GM23338 (cell line): ENCODE measurements around the gene ZFYVE26. TPM values are rescaled to one million over a fixed set of nuclear protein-coding genes. Genes with fewer than 3 reads are reported as not detected.
"Not testable (repeated sequence)": the region's sequence is repeated elsewhere in the genome, so short reads cannot be mapped to it uniquely, and the experiment has no call there.

Source experiments
- ATAC-seq: fragments of 200-7000 bp; cut with Tn5 transposase; 3 replicates; pipeline ENCODE4 v1.9.1; 2020
- DNase-seq: peaks from one replicate; pipeline ENCODE4 v3.0.0-alpha.2; 2015; ENCODE audit warnings: low spot score
- H2AFZ ChIP-seq: fragments of 200-600 bp; sonication (generic); 2 replicates; pipeline ENCODE4 v1.8.0; 2016; ENCODE audit warnings: antibody characterized with exemption, mild to moderate bottlenecking, moderate library complexity
- H3F3A ChIP-seq: fragments of 200-600 bp; sonication (generic); replicated peaks from 2 replicates; pipeline ENCODE4 v1.8.0; 2017; ENCODE audit warnings: antibody characterized with exemption, mixed run types, low read depth
- H3K27ac ChIP-seq: fragments of 200-600 bp; sonication (generic); 2 replicates; pipeline ENCODE4 v1.6.1; 2016; ENCODE audit warnings: low read depth
- H3K27me3 ChIP-seq: fragments of 200-600 bp; sonication (generic); 2 replicates; pipeline ENCODE4 v1.8.0; 2016; ENCODE audit warnings: mild to moderate bottlenecking, mixed run types, moderate library complexity; ENCODE audit not compliant: insufficient read depth
- H3K36me3 ChIP-seq: fragments of 200-600 bp; sonication (generic); 2 replicates; pipeline ENCODE4 v1.8.0; 2016; ENCODE audit warnings: mild to moderate bottlenecking; ENCODE audit not compliant: insufficient read depth
- H3K4me1 ChIP-seq: fragments of 200-600 bp; sonication (generic); 2 replicates; pipeline ENCODE4 v1.8.0; 2016; ENCODE audit warnings: mild to moderate bottlenecking, moderate library complexity; ENCODE audit not compliant: insufficient read depth
- H3K4me2 ChIP-seq: fragments of 200-600 bp; sonication (generic); 2 replicates; pipeline ENCODE4 v1.7.1; 2017; ENCODE audit warnings: mixed run types
- H3K4me3 ChIP-seq: fragments of 200-600 bp; sonication (generic); 2 replicates; pipeline ENCODE4 v1.6.1; 2016; ENCODE audit warnings: mixed run types
- H3K79me2 ChIP-seq: fragments of 200-600 bp; sonication (generic); replicated peaks from 2 replicates; pipeline ENCODE4 v1.8.0; 2017; ENCODE audit warnings: mild to moderate bottlenecking; ENCODE audit not compliant: insufficient read depth
- H3K9me2 ChIP-seq: fragments of 200-600 bp; sonication (generic); 2 replicates; pipeline ENCODE4 v1.8.0; 2017; ENCODE audit not compliant: insufficient read depth
- H4K20me1 ChIP-seq: fragments of 200-600 bp; sonication (generic); replicated peaks from 2 replicates; pipeline ENCODE4 v1.8.0; 2017; ENCODE audit warnings: mild to moderate bottlenecking; ENCODE audit not compliant: insufficient read depth
- H3K27ac Mint-ChIP-seq: 2 replicates; pipeline ENCODE4 v1.8.0; 2020; ENCODE audit warnings: inconsistent platforms, mild to moderate bottlenecking, moderate library complexity, mixed read lengths
- H3K27me3 Mint-ChIP-seq: 3 replicates; pipeline ENCODE4 v1.8.0; 2022; ENCODE audit warnings: low read depth, mild to moderate bottlenecking, moderate library complexity, mixed read lengths, inconsistent platforms; ENCODE audit not compliant: insufficient read depth, poor library complexity
- H3K36me3 Mint-ChIP-seq: 3 replicates; pipeline ENCODE4 v1.8.0; 2021; ENCODE audit warnings: low read depth, mild to moderate bottlenecking, inconsistent platforms, moderate library complexity, mixed read lengths
- H3K4me1 Mint-ChIP-seq: 3 replicates; pipeline ENCODE4 v1.8.0; 2020; ENCODE audit warnings: mild to moderate bottlenecking, inconsistent platforms, mixed read lengths
- H3K4me3 Mint-ChIP-seq: 3 replicates; pipeline ENCODE4 v1.8.0; 2021; ENCODE audit warnings: moderate library complexity, mild to moderate bottlenecking, inconsistent platforms, mixed read lengths
- H3K9me3 Mint-ChIP-seq: 3 replicates; pipeline ENCODE4 v1.8.0; 2020; ENCODE audit warnings: moderate library complexity, mild to moderate bottlenecking, inconsistent platforms, mixed read lengths
- CREB1 ChIP-seq: fragments of 250-450 bp; sonication (Bioruptor Pico); IDR thresholded peaks from 2 replicates; pipeline ENCODE4 v1.5.0; 2020; ENCODE audit warnings: low read depth, mild to moderate bottlenecking, moderate library complexity
- EZH2phosphoT487 ChIP-seq: fragments of 200-600 bp; sonication (generic); IDR thresholded peaks from one replicate; pipeline ENCODE4 v1.8.1; 2018; ENCODE audit warnings: antibody characterized with exemption; ENCODE audit not compliant: unreplicated experiment
- JUNB ChIP-seq: IDR thresholded peaks from one replicate; pipeline ENCODE4 v1.6.1; 2016; ENCODE audit warnings: antibody characterized with exemption; ENCODE audit not compliant: unreplicated experiment
- POLR2AphosphoS5 ChIP-seq: IDR thresholded peaks from 2 replicates; pipeline ENCODE4 v1.6.1; 2016; ENCODE audit warnings: antibody characterized with exemption, low read depth
- STAT1 ChIP-seq: IDR thresholded peaks from one replicate; pipeline ENCODE4 v1.6.1; 2016; ENCODE audit warnings: antibody characterized with exemption; ENCODE audit not compliant: unreplicated experiment
- ZNF114 ChIP-seq: fragments of 250-450 bp; sonication (Bioruptor Pico); IDR thresholded peaks from 2 replicates; pipeline ENCODE4 v1.5.0; 2020; ENCODE audit warnings: mild to moderate bottlenecking, moderate library complexity
- polyA plus RNA-seq: library from polyadenylated mRNA; unstranded; fragments of >200 nt; fragmentation: Nextera tagmentation; extraction: Ambion mirVana; gene quantifications from 2 replicates; pipeline ENCODE4 v1.2.1, GENCODE V29; 2016
- total RNA-seq: library from RNA; depleted of rRNA; stranded (reverse); fragments of >200 nt; shearing (Covaris generic); gene quantifications from 2 replicates; pipeline ENCODE4 v1.2.3, GENCODE V29; 2014
- TF ChIP-seq, protein P1 (sequence below): IDR thresholded peaks from one replicate; pipeline ENCODE4 v1.6.1; 2018; ENCODE audit warnings: antibody characterized with exemption; ENCODE audit not compliant: unreplicated experiment

Gene ZFYVE26
- total and polyA plus RNA-seq, 2 experiments from 2014 or later = 5.6 to 36.0 TPM

DNA sequence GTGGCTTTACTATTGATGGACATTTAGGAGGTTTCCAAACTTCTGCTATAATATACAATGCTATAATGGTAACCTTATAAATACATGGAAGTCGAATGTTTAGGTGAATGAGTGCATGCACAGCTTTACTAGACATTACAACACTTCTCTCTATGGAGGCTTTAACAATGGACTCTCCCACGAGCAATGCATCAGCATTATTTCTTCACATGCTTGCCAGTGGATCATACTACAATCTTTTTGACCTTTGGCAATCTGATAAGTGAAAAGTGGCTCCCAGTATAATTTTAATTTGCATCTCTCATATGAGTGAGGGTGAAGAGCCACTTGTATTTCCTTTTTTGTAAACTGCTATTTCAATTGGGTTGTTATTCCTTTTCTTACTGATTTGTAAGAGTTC, 96.5 kb downstream of the ZFYVE26 start (continued):
- TF ChIP-seq, protein P1, sequence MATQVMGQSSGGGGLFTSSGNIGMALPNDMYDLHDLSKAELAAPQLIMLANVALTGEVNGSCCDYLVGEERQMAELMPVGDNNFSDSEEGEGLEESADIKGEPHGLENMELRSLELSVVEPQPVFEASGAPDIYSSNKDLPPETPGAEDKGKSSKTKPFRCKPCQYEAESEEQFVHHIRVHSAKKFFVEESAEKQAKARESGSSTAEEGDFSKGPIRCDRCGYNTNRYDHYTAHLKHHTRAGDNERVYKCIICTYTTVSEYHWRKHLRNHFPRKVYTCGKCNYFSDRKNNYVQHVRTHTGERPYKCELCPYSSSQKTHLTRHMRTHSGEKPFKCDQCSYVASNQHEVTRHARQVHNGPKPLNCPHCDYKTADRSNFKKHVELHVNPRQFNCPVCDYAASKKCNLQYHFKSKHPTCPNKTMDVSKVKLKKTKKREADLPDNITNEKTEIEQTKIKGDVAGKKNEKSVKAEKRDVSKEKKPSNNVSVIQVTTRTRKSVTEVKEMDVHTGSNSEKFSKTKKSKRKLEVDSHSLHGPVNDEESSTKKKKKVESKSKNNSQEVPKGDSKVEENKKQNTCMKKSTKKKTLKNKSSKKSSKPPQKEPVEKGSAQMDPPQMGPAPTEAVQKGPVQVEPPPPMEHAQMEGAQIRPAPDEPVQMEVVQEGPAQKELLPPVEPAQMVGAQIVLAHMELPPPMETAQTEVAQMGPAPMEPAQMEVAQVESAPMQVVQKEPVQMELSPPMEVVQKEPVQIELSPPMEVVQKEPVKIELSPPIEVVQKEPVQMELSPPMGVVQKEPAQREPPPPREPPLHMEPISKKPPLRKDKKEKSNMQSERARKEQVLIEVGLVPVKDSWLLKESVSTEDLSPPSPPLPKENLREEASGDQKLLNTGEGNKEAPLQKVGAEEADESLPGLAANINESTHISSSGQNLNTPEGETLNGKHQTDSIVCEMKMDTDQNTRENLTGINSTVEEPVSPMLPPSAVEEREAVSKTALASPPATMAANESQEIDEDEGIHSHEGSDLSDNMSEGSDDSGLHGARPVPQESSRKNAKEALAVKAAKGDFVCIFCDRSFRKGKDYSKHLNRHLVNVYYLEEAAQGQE = no peak
- TF ChIP-seq EZH2phosphoT487 = no peak
- no peak for TF ChIP-seq ZNF114 (CRISPR knock-in tag)
- no peak for TF ChIP-seq CREB1 (CRISPR knock-in tag)

DNA sequence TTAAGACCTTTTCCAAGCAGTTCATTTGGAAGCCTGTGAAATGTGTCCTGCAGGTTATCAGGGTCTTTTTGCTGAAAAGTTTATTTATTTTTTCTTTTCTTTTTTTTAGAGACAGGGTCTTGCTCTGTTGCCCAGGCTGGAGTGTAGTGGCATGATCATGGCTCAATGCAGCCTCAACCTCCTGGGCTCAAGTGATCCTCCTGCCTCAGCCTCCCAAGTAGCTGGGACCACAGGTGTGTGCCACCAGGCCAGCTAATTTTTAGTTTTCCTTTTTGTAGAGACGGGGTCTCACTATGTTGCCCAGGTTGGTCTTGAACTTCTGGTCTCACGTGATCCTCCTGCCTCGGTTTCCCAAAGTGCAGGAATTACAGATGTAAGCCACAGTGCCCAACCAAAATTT, 97.0 kb downstream of the ZFYVE26 start:
- H3K27ac ChIP-seq, ATAC-seq, H3K9me3 Mint-ChIP-seq, H3K79me2 ChIP-seq, H3K4me1 ChIP-seq, DNase-seq, H3K27me3 Mint-ChIP-seq, H3K4me2 ChIP-seq, H3K4me3 Mint-ChIP-seq, H3K27me3 ChIP-seq, H3K36me3 ChIP-seq, H3K36me3 Mint-ChIP-seq, H3K4me1 Mint-ChIP-seq, H3K9me2 ChIP-seq, H2AFZ ChIP-seq, H4K20me1 ChIP-seq, H3K4me3 ChIP-seq, H3F3A ChIP-seq, H3K27ac Mint-ChIP-seq: not testable (repeated sequence)

DNA sequence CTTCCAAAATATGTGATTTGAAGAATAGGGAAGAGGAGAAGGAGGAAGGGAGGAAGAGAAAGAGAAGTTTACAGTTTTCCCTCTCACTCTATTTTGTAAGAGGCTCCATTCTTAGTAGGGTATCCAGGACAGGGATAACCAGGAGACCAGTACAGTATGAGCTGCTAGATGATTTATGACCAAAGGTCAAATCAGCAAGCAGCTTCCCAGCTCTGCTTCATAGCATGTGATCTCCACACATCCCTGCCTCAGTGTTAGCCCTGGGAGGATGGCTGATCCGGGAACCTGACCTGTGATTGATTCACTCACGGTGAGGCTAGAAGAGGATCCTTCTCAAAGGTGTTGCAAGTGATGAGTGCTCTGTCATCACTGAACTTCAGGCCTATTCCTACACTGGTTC, 98.1 kb downstream of the ZFYVE26 start:
- H3K4me2 ChIP-seq = no peak overlapping the region
- H3K27me3 ChIP-seq = no peaks in the 10 kb centered on the region
- no peak for ATAC-seq
- no peak overlapping the region for H3K27ac ChIP-seq
- Mint-ChIP-seq H3K4me1 (peaks cover 6% of the 10 kb centered on the region; the same call in 2 of the 3 replicates), H3K36me3 (no peaks in the 10 kb centered on the region), H3K27me3 (no peaks in the 10 kb centered on the region), H3K9me3 (no peaks in the 10 kb centered on the region; the same call in 2 of the 3 replicates), H3K4me3 (no peak overlapping the region), H3K27ac (no peak overlapping the region)
- no peaks in the 10 kb centered on the region for H3K79me2 ChIP-seq
- H3K4me1 ChIP-seq = no peaks in the 10 kb centered on the region
- H3K9me2 ChIP-seq = no peaks in the 10 kb centered on the region; the same call in 1 of the 2 replicates
- H3K36me3 ChIP-seq = no peaks in the 10 kb centered on the region
- no peaks in the 10 kb centered on the region for H4K20me1 ChIP-seq
- no peaks in the 10 kb centered on the region for H3F3A ChIP-seq
- no peak overlapping the region for H3K4me3 ChIP-seq
- peak overlapping the region; percentile 24; the same call in 1 of the 2 replicates for H2AFZ ChIP-seq
- no peak for TF ChIP-seq CREB1 (CRISPR knock-in tag)
- no peak for TF ChIP-seq STAT1
- TF ChIP-seq JUNB = no peak
- no peak for TF ChIP-seq POLR2AphosphoS5
- DNase-seq = no peak
